ENCODE measurements around the gene AJM1.
"Not testable (repeated sequence)": the region's sequence is repeated elsewhere in the genome, so short reads cannot be mapped to it uniquely, and the experiment has no call there.

The AJM1 gene

DNA sequence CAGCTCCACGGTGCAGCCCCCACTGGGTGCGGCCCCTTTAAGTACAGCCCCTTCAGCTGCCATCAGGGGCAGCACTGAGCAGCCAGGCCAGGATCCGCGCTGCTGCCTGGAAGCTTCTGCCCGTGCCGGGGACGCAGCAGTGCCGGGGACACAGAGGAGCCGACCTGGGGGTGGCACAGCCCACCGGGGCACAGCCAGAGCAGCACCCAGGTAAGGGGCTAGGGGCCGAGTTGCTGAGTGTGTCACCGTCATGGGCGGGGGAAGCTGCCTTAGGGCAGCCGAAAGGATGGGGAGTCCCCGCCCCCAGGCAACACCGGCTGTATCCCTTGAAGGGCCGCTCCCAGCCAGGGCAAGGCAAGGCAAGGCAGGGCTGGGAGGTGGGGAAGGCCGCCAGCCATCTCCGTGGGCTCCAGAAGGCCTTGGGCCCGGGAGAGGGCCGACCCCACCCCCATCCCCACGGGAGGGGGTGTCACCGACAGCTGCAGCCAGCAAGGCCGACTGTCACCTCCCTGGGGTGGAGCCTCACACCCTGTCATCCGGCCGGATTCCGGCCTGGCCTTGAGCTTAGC, at the start of gene AJM1:
Gene AJM1 (plus strand): TSS at position 99 of the 569 bp plus-strand sequence. CDS start 1,937 bp downstream, outside the sequence.
- DNase-seq (ENCODE audit: low spot score) = peak; percentile 55

DNA sequence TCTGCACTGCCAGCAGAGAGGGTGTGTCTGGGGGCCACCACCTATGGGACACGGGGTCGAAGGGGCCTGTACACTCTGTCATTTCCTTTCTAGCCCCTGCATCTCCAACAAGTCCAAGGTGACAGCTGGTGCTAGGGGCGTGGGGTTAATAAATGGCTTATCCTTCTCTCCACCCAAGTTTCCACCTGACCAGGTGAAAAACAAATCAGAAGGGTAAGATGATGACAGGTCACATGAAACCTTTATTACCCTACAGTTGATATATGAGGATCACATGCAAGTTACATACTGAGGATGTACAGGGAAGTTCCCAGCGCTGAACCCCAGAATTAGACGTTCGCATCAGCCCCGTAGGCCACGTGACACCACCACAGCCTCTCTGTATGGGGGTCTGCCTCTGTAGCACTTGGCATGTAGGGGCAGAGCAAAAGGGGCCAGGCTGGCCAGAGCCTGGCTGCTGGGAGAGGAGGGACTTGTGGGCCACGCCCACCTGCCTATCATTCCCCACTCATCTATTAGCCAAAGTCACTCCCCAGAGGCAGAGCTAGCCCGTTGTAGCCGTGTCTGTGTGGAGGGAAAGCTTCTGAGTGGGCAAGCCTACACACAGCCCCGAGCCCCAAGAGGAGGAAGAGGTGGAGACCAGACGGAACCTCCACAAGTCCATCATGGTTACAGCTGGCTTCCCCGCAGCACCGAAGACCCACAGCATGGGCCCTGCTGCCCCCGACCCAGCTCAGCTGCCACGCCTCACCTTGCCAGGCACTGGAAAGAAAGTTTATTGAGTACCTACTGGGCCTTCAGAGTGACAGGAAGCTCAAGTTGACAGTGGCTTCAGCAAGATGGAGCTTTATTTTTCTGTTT, 49.0 kb upstream of the AJM1 start:
- no peak for DNase-seq (ENCODE audit: low spot score)

DNA sequence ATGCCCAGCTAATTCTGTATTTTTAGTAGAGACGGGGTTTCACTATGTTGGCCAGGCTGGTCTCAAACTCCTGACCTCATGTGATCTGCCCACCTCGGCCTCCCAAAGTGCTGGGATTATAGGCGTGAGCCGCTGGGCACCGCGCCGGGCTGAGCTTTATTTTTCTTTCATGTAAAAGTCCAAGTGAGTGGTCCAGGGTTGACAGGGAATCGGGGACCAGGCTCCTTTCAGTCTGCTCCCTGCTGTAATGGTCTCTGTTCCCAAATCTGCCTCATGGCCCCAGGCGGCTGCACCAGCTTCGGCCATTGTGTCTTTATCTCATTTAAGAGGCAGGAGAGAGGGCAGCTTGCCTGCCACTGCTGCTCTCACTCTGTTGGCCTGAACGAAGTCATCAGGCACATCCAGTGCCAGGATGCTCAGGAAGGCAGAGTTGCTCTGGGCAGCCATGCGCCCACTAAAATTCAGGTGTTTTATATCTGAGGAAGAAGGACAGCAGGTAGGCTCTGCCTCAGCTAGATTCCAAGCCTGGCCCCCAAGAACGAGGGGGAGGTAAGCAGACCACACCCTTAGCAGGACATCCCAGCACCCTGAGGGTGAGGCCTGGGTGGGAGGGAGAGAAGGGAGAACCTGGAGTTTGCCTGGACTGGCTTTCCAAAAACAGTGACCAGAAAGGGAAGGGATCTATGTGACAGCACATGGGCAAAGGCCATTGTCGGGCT, 47.8 kb upstream of the AJM1 start:
- DNase-seq (ENCODE audit: low spot score) = no peak

GRCh38 chr9:136795000-136795348, 47.3 kb upstream of the AJM1 start:
- no peak for DNase-seq (ENCODE audit: low spot score)

GRCh38 chr9:136796238-136796774, 46.0 kb upstream of the AJM1 start, which contains the start of gene CCDC183:
CCDC183 (plus strand) TSS chr9:136796338; CDS start chr9:136796398, 60 bp downstream.
- no peak for DNase-seq (ENCODE audit: low spot score)

DNA sequence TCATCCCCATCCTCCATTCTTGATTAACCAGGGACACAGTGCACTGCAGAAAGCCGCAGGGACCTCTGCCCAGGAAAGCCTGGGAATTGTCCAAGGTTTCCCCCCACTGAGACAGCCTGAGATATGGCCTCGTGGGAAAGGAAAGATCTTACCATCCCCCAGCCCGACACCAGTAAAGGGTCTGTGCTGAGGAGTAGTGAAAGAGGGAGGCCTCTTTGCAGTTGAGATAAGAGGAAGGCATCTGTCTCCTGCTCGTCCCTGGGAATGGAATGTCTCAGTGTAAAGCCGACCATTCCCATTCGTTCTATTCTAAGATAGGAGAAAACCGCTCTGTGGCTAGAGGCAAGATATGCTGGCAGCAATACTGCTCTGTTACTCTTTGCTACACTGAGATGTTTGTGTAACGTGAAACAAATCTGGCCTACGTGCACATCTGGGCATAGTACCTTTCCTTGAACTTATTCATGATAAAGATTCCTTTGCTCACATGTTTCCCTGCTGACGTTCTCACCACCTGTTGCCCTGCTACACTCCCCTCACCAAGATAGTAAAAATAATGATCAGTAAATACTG, 45.4 kb upstream of the AJM1 start:
- not testable (repeated sequence) for DNase-seq (ENCODE audit: low spot score)

GRCh38 chr9:136798708-136799078, 43.6 kb upstream of the AJM1 start:
- DNase-seq (ENCODE audit: low spot score) = no peak

- DNase-seq (ENCODE audit: low spot score) = no peak
These were observed 43.0 kb upstream of the AJM1 start for GRCh38 chr9:136799079-136799853.

- no peak for DNase-seq (ENCODE audit: low spot score)
These were observed 42.2 kb upstream of the AJM1 start for GRCh38 chr9:136799854-136800657.

DNA sequence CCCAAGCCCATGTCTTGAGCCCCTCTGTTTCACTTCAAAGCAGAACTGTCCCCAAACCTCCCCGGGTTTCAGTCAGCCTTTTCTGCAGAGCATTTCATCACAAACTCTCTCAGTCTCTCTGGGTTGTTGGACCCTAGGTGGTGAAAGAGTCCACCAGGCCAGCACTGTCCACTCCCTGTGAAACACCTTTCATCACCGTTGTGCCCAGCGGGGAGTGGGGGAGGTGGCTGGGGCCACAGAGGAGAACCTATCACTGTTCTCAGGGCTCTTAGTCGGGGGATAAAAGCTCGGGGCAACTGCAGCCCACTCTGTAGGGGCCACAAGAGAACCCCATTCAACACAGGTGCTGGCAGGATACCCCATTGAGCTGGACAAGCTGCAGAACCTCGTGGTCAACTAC, 40.0 kb upstream of the AJM1 start:
- no peak for DNase-seq (ENCODE audit: low spot score)

DNA sequence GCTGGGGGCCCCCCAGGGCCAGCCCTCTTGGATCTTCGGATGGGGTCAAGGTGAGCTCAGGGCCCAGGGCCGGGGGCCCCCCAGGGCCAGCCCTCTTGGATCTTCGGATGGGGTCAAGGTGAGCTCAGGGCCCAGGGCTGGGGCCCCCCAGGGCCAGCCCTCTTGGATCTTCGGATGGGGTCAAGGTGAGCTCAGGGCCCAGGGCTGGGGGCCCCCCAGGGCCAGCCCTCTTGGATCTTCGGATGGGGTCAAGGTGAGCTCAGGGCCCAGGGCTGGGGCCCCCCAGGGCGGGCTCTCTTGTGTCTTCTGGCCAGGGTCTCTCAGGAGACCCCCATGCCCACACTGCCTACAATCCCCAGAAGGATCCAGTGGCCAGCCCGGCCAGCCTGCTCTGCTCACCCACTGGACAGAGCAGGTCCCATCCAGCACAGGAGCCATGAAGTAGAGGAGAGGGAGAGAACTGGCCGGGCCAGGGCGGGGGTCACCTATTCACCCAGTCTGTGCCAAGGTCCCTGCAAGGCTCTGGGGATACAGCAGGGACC, 39.2 kb upstream of the AJM1 start:
- not testable (repeated sequence) for DNase-seq (ENCODE audit: low spot score)

DNA sequence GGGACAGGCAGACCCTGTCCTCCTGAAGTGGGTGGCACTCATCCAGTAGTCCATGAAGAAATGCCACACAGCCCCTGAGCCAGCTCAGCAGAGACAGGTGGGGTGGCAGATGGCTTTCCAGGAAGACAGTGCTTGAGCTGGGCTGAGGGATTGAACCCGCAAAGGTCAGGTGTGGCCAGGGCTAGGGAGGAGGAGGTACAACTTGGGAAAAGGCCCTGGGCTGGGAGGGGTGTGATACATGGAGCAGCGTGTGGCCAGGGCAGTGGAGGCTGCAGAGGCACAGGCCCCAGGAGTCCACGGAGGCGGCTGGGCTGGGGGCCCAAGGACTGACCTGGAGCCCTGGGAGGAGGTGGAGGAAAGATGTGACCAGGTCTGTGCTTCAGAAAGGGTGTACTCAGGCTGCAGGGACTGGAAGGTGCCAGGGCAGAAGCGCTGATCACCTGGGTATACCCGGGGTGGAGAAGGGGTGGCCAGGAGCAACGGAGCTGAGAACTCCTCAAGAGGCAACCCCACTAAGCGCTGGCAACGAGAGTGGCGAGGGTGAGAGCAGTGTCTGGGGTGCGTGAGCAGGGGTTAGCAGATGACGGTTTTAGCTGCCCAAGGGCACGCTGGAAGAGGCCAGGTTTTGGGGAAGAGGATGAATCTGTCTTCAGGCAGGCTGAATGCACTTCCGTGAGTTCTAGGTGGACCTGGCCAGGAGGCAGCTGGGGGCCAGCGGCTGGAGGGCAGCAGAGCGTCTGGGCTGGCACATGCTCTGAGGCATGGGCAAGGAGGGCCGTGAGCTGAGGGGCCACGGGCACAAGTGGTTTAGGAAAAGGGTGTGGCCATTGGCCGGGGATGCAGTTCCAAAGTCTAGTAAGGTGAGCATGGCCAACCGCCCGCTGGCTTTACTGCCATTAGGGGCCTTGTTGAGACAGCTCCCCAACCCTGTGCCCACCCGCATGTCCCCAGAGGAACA, 38.4 kb upstream of the AJM1 start:
- no peak for DNase-seq (ENCODE audit: low spot score)

- no peak for DNase-seq (ENCODE audit: low spot score)
These were observed 37.6 kb upstream of the AJM1 start for GRCh38 chr9:136804509-136805206.

DNA sequence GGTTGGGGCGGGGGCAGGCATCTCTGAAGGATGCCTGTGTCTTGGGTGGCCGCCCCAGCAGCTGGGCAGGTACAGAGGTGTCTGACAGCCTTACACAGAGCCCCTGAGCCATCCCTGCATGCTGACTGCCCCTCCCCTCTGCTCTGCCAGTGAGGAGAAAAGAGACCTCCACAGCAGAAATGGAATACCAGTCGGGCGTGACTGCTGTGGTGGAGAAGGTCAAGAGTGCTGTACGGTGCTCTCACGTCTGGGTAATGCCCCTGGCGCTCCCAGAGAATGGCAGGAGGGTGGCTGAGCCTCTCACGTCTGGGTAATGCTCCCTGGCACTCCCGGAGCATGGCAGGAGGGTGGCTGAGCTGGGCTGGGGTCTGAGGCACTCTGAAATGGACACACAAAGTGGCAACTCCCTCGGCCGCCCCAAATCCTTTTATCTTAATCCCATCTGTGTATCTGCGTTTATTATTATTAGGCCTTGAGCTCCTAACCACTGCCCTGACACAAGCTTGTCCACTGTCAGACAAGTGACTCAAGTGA, 37.0 kb upstream of the AJM1 start:
- DNase-seq (ENCODE audit: low spot score) = no peak

GRCh38 chr9:136806067-136806466, 36.2 kb upstream of the AJM1 start:
- DNase-seq (ENCODE audit: low spot score) = no peak

DNA sequence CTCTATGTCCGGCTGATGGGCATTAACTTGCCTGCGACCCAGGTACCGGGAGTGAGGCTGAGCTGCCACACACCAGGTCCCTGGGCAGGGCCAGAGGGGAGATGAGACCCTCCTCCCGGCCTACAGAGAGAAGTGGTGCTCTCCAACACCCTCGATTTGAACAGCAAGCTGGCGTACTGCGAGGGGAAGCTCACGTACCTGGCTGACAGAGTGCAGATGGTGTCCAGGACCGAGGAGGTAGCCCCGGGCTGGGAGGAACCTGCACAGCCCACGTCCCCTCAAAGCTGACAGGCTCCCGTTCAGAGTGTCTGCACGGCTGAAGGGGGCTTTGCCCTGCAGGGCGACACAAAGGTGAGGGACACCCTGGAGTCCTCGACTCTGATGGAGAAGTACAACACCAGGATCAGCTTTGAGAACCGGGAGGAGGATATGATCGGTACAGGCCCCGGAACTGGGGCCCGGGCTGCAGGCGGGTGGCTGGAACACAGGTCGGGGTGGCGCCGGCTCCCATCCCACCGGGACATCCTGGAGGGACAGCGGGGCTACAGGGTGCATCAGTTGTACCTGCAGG, 35.6 kb upstream of the AJM1 start:
- DNase-seq (ENCODE audit: low spot score) = no peak

GRCh38 chr9:136807281-136808074, 34.8 kb upstream of the AJM1 start, which contains the start of gene RABL6:
RABL6 (plus strand) TSS chr9:136807948; CDS start chr9:136808197, 249 bp downstream.
- peak; percentile 71 for DNase-seq (ENCODE audit: low spot score)
